Type B pancreatic cell (in vitro differentiated cells): ENCODE measurements around the gene SPAG9. TPM values are rescaled to one million over a fixed set of nuclear protein-coding genes. Genes with fewer than 3 reads are reported as not detected.
A peak's percentile ranks its signal among the peaks of the same experiment; 100 is the strongest.

Experiments used
- DNase-seq: peaks from one replicate; pipeline ENCODE4 v3.0.0; 2021; ENCODE audit warnings: mixed read lengths; ENCODE audit not compliant: unreplicated experiment; ENCODE audit errors: extremely low spot score
- H3K27ac Mint-ChIP-seq: 2 replicates; pipeline ENCODE4 v1.8.0; 2021; ENCODE audit warnings: mild to moderate bottlenecking, mixed read lengths
- H3K27me3 Mint-ChIP-seq: 2 replicates; pipeline ENCODE4 v1.8.0; 2021; ENCODE audit warnings: mixed read lengths
- H3K36me3 Mint-ChIP-seq: 2 replicates; pipeline ENCODE4 v1.8.0; 2021; ENCODE audit warnings: mixed read lengths
- H3K4me1 Mint-ChIP-seq: one replicate; pipeline ENCODE4 v1.8.0; 2021; ENCODE audit warnings: mixed read lengths; ENCODE audit not compliant: unreplicated experiment
- H3K4me3 Mint-ChIP-seq: 2 replicates; pipeline ENCODE4 v1.8.0; 2021; ENCODE audit warnings: mild to moderate bottlenecking, mixed read lengths
- H3K9me3 Mint-ChIP-seq: 2 replicates; pipeline ENCODE4 v1.8.0; 2021; ENCODE audit warnings: mixed read lengths
- total RNA-seq: library from RNA; stranded (reverse); gene quantifications from 2 replicates; pipeline ENCODE4 v1.2.1, GENCODE V29; 2021; ENCODE audit warnings: low replicate concordance
- TF ChIP-seq, protein P1 (sequence below): fragments of 200-600 bp; sonication (generic); conservative IDR thresholded peaks from 2 replicates; pipeline ENCODE4 v1.5.0; 2021; ENCODE audit warnings: antibody characterized with exemption, mild to moderate bottlenecking

Gene SPAG9
- total RNA-seq, 1 donor from 2014 or later: 82.9 TPM

- H3K9me3 Mint-ChIP-seq: no peaks in the 10 kb centered on the region
- no peak overlapping the region for H3K4me3 Mint-ChIP-seq
- TF ChIP-seq, protein P1, sequence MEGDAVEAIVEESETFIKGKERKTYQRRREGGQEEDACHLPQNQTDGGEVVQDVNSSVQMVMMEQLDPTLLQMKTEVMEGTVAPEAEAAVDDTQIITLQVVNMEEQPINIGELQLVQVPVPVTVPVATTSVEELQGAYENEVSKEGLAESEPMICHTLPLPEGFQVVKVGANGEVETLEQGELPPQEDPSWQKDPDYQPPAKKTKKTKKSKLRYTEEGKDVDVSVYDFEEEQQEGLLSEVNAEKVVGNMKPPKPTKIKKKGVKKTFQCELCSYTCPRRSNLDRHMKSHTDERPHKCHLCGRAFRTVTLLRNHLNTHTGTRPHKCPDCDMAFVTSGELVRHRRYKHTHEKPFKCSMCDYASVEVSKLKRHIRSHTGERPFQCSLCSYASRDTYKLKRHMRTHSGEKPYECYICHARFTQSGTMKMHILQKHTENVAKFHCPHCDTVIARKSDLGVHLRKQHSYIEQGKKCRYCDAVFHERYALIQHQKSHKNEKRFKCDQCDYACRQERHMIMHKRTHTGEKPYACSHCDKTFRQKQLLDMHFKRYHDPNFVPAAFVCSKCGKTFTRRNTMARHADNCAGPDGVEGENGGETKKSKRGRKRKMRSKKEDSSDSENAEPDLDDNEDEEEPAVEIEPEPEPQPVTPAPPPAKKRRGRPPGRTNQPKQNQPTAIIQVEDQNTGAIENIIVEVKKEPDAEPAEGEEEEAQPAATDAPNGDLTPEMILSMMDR: no peak
- peak overlapping the region; percentile 44 for H3K27ac Mint-ChIP-seq
- H3K4me1 Mint-ChIP-seq: peaks cover 4% of the 10 kb centered on the region
- no peaks in the 10 kb centered on the region for H3K27me3 Mint-ChIP-seq
- H3K36me3 Mint-ChIP-seq: peaks cover 14% of the 10 kb centered on the region
- DNase-seq: no peak
Measured at GRCh38 chr17:51078009-51078592, 42.6 kb downstream of the SPAG9 start.

GRCh38 chr17:51076821-51077220 is 43.8 kb downstream of the SPAG9 start:
- Mint-ChIP-seq H3K4me1 (peaks cover 4% of the 10 kb centered on the region), H3K9me3 (no peaks in the 10 kb centered on the region), H3K27ac (no peak overlapping the region), H3K4me3 (no peak overlapping the region), H3K36me3 (peaks cover 12% of the 10 kb centered on the region), H3K27me3 (no peaks in the 10 kb centered on the region)
- no peak for DNase-seq
- TF ChIP-seq, protein P1: no peak

DNA sequence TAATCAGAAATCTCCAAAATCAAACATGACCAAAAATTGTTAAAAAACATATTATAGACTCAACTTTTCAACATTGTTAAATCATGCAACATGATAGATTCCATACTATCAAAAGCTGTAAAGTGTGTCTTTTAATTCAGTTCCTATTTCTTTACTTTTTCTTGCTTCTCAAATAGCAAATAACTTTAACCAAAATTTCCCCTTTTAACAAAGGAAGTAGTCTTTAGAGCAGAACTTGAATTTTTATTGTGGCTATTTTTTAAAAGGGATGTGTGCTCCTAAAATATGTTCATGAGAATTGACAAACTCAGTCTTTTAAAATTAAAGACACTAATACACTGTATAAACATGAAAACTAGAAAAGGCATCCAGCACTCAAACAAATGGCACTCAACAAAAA is 49.1 kb downstream of the SPAG9 start:
- no peaks in the 10 kb centered on the region for H3K4me1 Mint-ChIP-seq
- TF ChIP-seq, protein P1: no peak
- H3K27ac Mint-ChIP-seq: no peak overlapping the region
- no peaks in the 10 kb centered on the region for H3K36me3 Mint-ChIP-seq
- no peaks in the 10 kb centered on the region for H3K9me3 Mint-ChIP-seq
- H3K4me3 Mint-ChIP-seq: no peak overlapping the region
- DNase-seq: no peak
- H3K27me3 Mint-ChIP-seq: no peaks in the 10 kb centered on the region

DNA sequence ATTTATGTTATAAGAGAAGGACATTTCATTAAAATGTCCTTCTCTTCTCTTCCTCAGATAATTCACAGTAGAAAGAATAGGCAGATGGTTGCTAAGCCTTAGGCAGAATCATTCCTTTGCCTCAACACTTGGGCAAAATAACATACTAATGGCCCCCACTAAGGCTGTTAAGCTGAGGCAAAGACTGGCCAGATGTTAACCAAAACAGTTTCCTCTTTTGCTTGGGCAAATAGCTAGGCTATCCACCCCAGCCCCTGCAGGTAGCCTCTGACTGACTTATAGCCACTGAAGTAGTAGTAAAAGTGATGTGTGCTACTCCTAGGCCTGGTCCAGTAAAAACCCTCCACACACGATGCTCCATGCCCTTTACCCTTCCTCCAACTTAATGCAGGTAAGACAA is 55.2 kb downstream of the SPAG9 start:
- no peaks in the 10 kb centered on the region for H3K9me3 Mint-ChIP-seq
- H3K27me3 Mint-ChIP-seq: no peaks in the 10 kb centered on the region
- peaks cover 7% of the 10 kb centered on the region for H3K36me3 Mint-ChIP-seq
- H3K4me1 Mint-ChIP-seq: no peaks in the 10 kb centered on the region
- H3K4me3 Mint-ChIP-seq: no peak overlapping the region
- no peak overlapping the region for H3K27ac Mint-ChIP-seq
- DNase-seq: no peak
- TF ChIP-seq, protein P1: no peak

DNA sequence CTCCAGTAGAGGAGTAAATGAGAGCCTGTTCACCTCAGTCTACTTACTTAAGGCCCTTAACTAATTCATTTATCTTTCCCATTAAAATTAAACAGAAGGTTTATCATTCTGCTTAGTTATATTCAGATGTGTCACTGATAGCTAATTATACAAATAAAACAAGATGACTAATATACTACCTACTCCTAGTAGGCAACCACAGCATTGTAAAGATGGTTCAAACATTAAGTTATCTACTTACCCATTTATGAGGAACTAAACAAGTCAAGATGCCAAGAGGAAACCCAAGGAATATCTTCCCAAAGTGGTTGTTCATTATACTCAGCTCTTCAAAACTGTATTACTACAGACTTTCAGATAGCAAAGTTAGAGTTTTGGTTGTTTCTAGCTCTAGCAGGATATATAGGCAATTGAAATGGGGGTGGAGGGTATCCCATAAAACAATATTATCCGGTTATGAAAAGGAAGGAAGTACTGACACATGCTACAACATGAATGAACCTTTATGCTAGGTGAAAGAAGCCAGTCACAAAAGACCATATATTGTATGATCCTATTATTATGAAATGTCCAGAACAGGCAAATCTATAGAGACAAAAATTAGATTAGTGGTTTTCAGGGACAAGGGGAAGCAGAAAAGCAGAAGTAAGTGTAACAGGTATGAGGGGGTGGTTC is 56.5 kb downstream of the SPAG9 start:
- H3K36me3 Mint-ChIP-seq: peaks cover 7% of the 10 kb centered on the region
- H3K9me3 Mint-ChIP-seq: no peaks in the 10 kb centered on the region
- H3K27me3 Mint-ChIP-seq: no peaks in the 10 kb centered on the region
- TF ChIP-seq, protein P1: no peak
- DNase-seq: no peak
- no peak overlapping the region for H3K4me3 Mint-ChIP-seq
- H3K4me1 Mint-ChIP-seq: peaks cover 7% of the 10 kb centered on the region
- peak overlapping the region; percentile 17 for H3K27ac Mint-ChIP-seq
